Superior temporal gyrus (tissue), 1 donor: ENCODE data around the gene DPYSL4.

Source experiments
- DNase-seq: peaks from one replicate; pipeline ENCODE4 v3.0.0-alpha.2; 2016; ENCODE audit errors: extremely low spot score

Gene DPYSL4

DNA sequence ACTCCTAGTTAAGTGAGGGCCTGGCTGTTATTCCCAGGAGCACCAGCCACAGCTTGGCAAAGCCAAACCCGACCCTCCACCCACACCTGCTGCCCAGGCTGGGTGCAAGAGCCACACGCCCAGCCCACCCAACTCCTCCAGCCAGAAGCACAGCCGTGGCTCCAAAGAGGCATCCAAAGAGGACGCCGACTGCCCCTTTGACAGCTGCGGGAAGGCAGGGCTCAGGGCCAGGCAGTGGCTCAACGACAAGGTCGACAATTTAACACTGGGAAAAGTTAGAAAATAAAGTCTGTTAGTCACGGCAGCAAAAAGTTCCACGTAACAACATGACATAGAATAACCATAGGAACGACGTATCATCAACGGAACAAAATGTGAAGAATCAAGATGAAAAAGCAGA is 54.3 kb downstream of the DPYSL4 start:
- no peak for DNase-seq

- no peak for DNase-seq
Measured at GRCh38 chr10:132241496-132241895, 54.7 kb downstream of the DPYSL4 start.

- no peak for DNase-seq
Measured at GRCh38 chr10:132242103-132242840, 55.5 kb downstream of the DPYSL4 start.

- DNase-seq = no peak
Measured at GRCh38 chr10:132243141-132243540, 56.4 kb downstream of the DPYSL4 start.

- DNase-seq = no peak
Measured at GRCh38 chr10:132243626-132244025, 56.9 kb downstream of the DPYSL4 start.

- DNase-seq = no peak
Measured at GRCh38 chr10:132245056-132245455, 58.3 kb downstream of the DPYSL4 start.

GRCh38 chr10:132246296-132246695 is 59.5 kb downstream of the DPYSL4 start:
- no peak for DNase-seq

GRCh38 chr10:132247943-132248342 is 61.2 kb downstream of the DPYSL4 start:
- no peak for DNase-seq

GRCh38 chr10:132248455-132249225 is 61.9 kb downstream of the DPYSL4 start:
- DNase-seq = no peak

GRCh38 chr10:132249226-132249724 is 62.5 kb downstream of the DPYSL4 start:
- no peak for DNase-seq

GRCh38 chr10:132249824-132250375 is 63.2 kb downstream of the DPYSL4 start:
- no peak for DNase-seq

DNA sequence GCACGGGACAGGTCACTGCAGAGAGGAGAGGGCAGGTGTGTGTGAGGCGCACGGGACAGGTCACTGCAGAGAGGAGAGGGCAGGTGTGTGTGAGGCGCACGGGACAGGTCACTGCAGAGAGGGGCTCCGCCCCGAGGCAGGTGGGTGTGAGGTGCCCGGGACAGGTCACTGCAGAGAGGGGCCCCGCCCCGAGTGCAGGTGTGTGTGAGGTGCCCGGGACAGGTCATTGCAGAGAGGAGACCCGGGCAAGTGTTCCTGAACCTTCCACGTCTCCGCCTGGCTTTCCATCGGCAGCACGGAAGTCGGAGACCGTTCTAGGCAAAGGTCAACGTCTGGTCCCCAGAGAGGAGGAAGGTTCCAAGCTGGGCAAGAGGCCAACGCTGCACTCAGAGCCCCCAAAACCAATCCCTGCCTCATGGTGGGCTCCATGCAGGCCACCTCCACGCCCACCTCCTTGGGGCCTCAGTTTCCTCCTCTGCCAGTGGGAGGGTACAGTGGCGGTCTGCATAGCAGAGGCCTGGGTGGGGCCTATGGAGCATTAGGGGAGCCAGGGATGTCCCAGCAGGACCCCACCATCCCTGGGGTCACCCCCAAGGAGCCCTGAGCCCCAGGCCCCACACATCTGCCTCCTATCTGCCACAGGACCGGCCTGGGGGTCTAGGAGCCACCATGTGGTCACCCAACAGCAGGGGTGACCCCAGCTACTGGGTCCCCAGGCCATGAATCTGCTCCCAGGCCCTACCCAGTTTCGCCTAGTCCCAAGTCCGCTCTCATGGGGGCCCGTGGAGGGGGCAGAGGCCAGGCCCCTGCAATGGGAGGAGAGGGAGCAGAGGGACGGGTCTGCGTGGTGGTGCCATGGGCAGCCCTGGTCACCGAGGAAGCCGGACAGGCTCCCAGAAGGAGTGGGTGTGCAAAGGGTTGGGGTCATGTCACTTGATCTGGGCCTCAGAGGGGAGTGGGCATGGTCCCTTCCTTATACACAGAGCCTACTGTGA is 64.0 kb downstream of the DPYSL4 start:
- DNase-seq = no peak

DNA sequence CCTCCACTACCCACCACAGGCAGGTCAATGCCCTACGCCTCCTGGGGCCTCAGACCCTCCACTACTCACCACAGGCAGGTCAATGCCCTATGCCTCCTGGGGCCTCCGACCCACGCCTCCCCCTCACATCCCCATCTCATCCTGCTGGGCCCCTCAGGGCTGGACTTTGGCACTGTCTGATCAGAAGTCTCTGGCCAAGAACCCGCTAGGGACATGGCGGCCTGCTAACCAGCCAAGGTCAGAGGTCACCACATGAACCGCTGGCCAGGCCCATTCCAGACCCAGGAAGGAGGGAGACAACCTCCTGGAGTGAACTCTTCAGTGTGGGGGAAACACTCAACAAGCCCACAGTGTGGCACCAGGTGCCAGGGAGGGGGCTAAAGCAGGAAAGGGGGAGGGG is 65.2 kb downstream of the DPYSL4 start:
- no peak for DNase-seq

DNA sequence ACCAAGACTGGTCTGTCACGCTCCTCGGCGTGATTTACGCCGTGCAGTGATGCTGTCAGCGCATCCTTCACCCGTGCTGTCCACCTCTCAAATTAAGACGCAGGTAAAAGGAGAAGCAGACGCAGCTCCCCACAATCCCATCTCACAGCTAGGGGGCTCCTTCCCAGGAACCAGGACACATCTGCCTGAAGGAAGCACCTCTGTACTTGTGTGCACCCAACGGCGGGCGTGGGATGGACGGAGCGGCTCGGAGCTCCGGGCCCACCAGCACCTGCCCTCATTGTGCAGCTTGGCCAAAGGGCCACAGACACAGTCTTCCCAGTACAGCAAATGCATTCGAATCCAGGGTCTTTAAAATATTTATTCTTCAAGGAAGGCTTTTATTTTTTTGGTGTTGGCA is 65.7 kb downstream of the DPYSL4 start:
- no peak for DNase-seq

- DNase-seq = no peak
Measured at GRCh38 chr10:132253092-132253687, 66.4 kb downstream of the DPYSL4 start.

- no peak for DNase-seq
Measured at GRCh38 chr10:132254841-132255240, 68.1 kb downstream of the DPYSL4 start.
